HUES6 (cell line): ENCODE results near the gene PAQR7.

Source experiments
- H3K27ac ChIP-seq: 2 replicates; pipeline ENCODE4 v1.7.0; 2013; ENCODE audit warnings: low read depth, mild to moderate bottlenecking, low read length, inconsistent platforms
- H3K27me3 ChIP-seq: 2 replicates; pipeline ENCODE4 v1.6.1; 2013; ENCODE audit warnings: low read length; ENCODE audit not compliant: control insufficient read depth, insufficient read depth
- H3K36me3 ChIP-seq: 2 replicates; pipeline ENCODE4 v1.6.1; 2013; ENCODE audit warnings: low read length; ENCODE audit not compliant: control insufficient read depth, insufficient read depth
- H3K4me1 ChIP-seq: 2 replicates; pipeline ENCODE4 v1.6.1; 2013; ENCODE audit warnings: low read length; ENCODE audit not compliant: control insufficient read depth, insufficient read depth
- H3K4me3 ChIP-seq: 2 replicates; pipeline ENCODE4 v1.5.1; 2013; ENCODE audit warnings: low read depth, low read length
- H3K9ac ChIP-seq: one replicate; pipeline ENCODE4 v1.6.1; 2013; ENCODE audit warnings: mild to moderate bottlenecking, low read length
- H3K9me3 ChIP-seq: 2 replicates; pipeline ENCODE4 v1.6.1; 2013; ENCODE audit warnings: low read depth, low read length; ENCODE audit not compliant: control insufficient read depth, insufficient read depth

PAQR7 gene

GRCh38 chr1:25873120-25873519 is 2.4 kb downstream of the PAQR7 start:
- H3K36me3 ChIP-seq, result no peaks in the 10 kb centered on the region
- H3K27me3 ChIP-seq, result peaks cover 13% of the 10 kb centered on the region
- H3K9me3 ChIP-seq, result no peaks in the 10 kb centered on the region
- H3K27ac ChIP-seq, result no peak overlapping the region
- no peak overlapping the region for H3K9ac ChIP-seq
- H3K4me1 ChIP-seq, result peaks cover 28% of the 10 kb centered on the region
- H3K4me3 ChIP-seq, result no peak overlapping the region

- no peak overlapping the region for H3K27ac ChIP-seq
- no peak overlapping the region for H3K9ac ChIP-seq
- H3K9me3 ChIP-seq, result no peaks in the 10 kb centered on the region
- peaks cover 32% of the 10 kb centered on the region for H3K4me1 ChIP-seq
- H3K4me3 ChIP-seq, result no peak overlapping the region
- no peaks in the 10 kb centered on the region for H3K36me3 ChIP-seq
- H3K27me3 ChIP-seq, result peaks cover 13% of the 10 kb centered on the region
These were observed 2.8 kb downstream of the PAQR7 start for GRCh38 chr1:25872713-25873112.

- H3K9ac ChIP-seq, result no peak overlapping the region
- H3K4me1 ChIP-seq, result peaks cover 38% of the 10 kb centered on the region
- H3K27me3 ChIP-seq, result peaks cover 7% of the 10 kb centered on the region
- no peaks in the 10 kb centered on the region for H3K36me3 ChIP-seq
- no peak overlapping the region for H3K27ac ChIP-seq
- H3K9me3 ChIP-seq, result no peaks in the 10 kb centered on the region
- no peak overlapping the region for H3K4me3 ChIP-seq
These were observed 3.6 kb downstream of the PAQR7 start for GRCh38 chr1:25871704-25872494.

- no peaks in the 10 kb centered on the region for H3K36me3 ChIP-seq
- H3K9me3 ChIP-seq, result no peaks in the 10 kb centered on the region
- peaks cover 32% of the 10 kb centered on the region for H3K4me1 ChIP-seq
- no peak overlapping the region for H3K4me3 ChIP-seq
- no peaks in the 10 kb centered on the region for H3K27me3 ChIP-seq
- no peak overlapping the region for H3K9ac ChIP-seq
- H3K27ac ChIP-seq, result no peak overlapping the region
These were observed 4.3 kb downstream of the PAQR7 start for GRCh38 chr1:25871086-25871703.

GRCh38 chr1:25870614-25871013 is 4.9 kb downstream of the PAQR7 start:
- Histone ChIP-seq H3K36me3 (no peaks in the 10 kb centered on the region), H3K9ac (no peak overlapping the region), H3K4me1 (peaks cover 29% of the 10 kb centered on the region), H3K27ac (no peak overlapping the region), H3K4me3 (no peak overlapping the region), H3K27me3 (no peaks in the 10 kb centered on the region), H3K9me3 (no peaks in the 10 kb centered on the region)

- H3K4me3 ChIP-seq, result no peak overlapping the region
- no peak overlapping the region for H3K9ac ChIP-seq
- H3K36me3 ChIP-seq, result no peaks in the 10 kb centered on the region
- no peaks in the 10 kb centered on the region for H3K9me3 ChIP-seq
- H3K4me1 ChIP-seq, result peaks cover 29% of the 10 kb centered on the region
- no peak overlapping the region for H3K27ac ChIP-seq
- no peaks in the 10 kb centered on the region for H3K27me3 ChIP-seq
These were observed 5.5 kb downstream of the PAQR7 start for GRCh38 chr1:25869909-25870606.

- Histone ChIP-seq H3K9ac (peak overlapping the region; percentile 8), H3K4me3 (no peak overlapping the region), H3K9me3 (no peaks in the 10 kb centered on the region), H3K27ac (no peak overlapping the region), H3K27me3 (no peaks in the 10 kb centered on the region), H3K4me1 (peaks cover 22% of the 10 kb centered on the region), H3K36me3 (peaks cover 13% of the 10 kb centered on the region)
These were observed 8.1 kb downstream of the PAQR7 start for GRCh38 chr1:25867210-25867991.

GRCh38 chr1:25866288-25866687 is 9.2 kb downstream of the PAQR7 start:
- Histone ChIP-seq H3K27me3 (no peaks in the 10 kb centered on the region), H3K36me3 (peaks cover 13% of the 10 kb centered on the region), H3K4me1 (peaks cover 17% of the 10 kb centered on the region), H3K4me3 (no peak overlapping the region), H3K9ac (no peak overlapping the region), H3K27ac (no peak overlapping the region), H3K9me3 (no peaks in the 10 kb centered on the region)

GRCh38 chr1:25864434-25864833 is 11.1 kb downstream of the PAQR7 start:
- Histone ChIP-seq H3K36me3 (peaks cover 13% of the 10 kb centered on the region), H3K27ac (no peak overlapping the region), H3K4me1 (peaks cover 13% of the 10 kb centered on the region), H3K27me3 (no peaks in the 10 kb centered on the region), H3K9ac (no peak overlapping the region), H3K9me3 (no peaks in the 10 kb centered on the region), H3K4me3 (no peak overlapping the region)

GRCh38 chr1:25863486-25864262 is 11.8 kb downstream of the PAQR7 start:
- Histone ChIP-seq H3K9ac (no peak overlapping the region), H3K4me1 (peaks cover 13% of the 10 kb centered on the region), H3K27me3 (no peaks in the 10 kb centered on the region)

More at GRCh38 chr1:25863486-25864262, 11.8 kb downstream of the PAQR7 start:
- Histone ChIP-seq H3K36me3 (peaks cover 13% of the 10 kb centered on the region), H3K27ac (no peak overlapping the region), H3K4me3 (no peak overlapping the region), H3K9me3 (no peaks in the 10 kb centered on the region)
